NCI-H1930 (cell line): ENCODE measurements around the gene EEA1.

Experiments
- DNase-seq, 2 experiments: peaks; one replicate each; lab custom pipeline; 2025; lab: John Stamatoyannopoulos, UW

The EEA1 gene

GRCh38 chr12:92886131-92886530, 43.0 kb downstream of the EEA1 start:
- DNase-seq, result no peak

- DNase-seq, result no peak
Measured at GRCh38 chr12:92879698-92880322, 49.3 kb downstream of the EEA1 start.

- DNase-seq, result no peak
Measured at GRCh38 chr12:92877904-92878303, 51.2 kb downstream of the EEA1 start.

GRCh38 chr12:92876496-92876895, 52.6 kb downstream of the EEA1 start:
- DNase-seq, result no peak

GRCh38 chr12:92871116-92871515, 58.0 kb downstream of the EEA1 start:
- no peak for DNase-seq

GRCh38 chr12:92866418-92866817, 62.7 kb downstream of the EEA1 start:
- DNase-seq, result no peak

- no peak for DNase-seq
Measured at GRCh38 chr12:92863251-92863650, 65.8 kb downstream of the EEA1 start.

- DNase-seq, result no peak
Measured at GRCh38 chr12:92861381-92861780, 67.7 kb downstream of the EEA1 start.

GRCh38 chr12:92860521-92860920, 68.6 kb downstream of the EEA1 start:
- DNase-seq, result no peak

- DNase-seq, result peak; percentile 38 to 46
Measured at GRCh38 chr12:92859650-92860386, 69.3 kb downstream of the EEA1 start.

- DNase-seq, result no peak
Measured at GRCh38 chr12:92857818-92858217, 71.3 kb downstream of the EEA1 start.

GRCh38 chr12:92854344-92854743, 74.8 kb downstream of the EEA1 start:
- DNase-seq, result no peak

GRCh38 chr12:92848740-92849139, 80.4 kb downstream of the EEA1 start:
- no peak for DNase-seq

- DNase-seq, result no peak
Measured at GRCh38 chr12:92847368-92847767, 81.7 kb downstream of the EEA1 start.

GRCh38 chr12:92845329-92845728, 83.8 kb downstream of the EEA1 start:
- no peak for DNase-seq

- no peak for DNase-seq
Measured at GRCh38 chr12:92844151-92844763, 84.8 kb downstream of the EEA1 start.

- DNase-seq, result no peak
Measured at GRCh38 chr12:92829686-92830282, 99.3 kb downstream of the EEA1 start.

- no peak for DNase-seq
Measured at GRCh38 chr12:92828565-92828964, 100.5 kb downstream of the EEA1 start.

GRCh38 chr12:92827836-92828431, 101.2 kb downstream of the EEA1 start:
- no peak for DNase-seq

GRCh38 chr12:92821142-92821541, 108.0 kb downstream of the EEA1 start:
- no peak for DNase-seq

GRCh38 chr12:92814584-92814983, 114.5 kb downstream of the EEA1 start:
- DNase-seq, result no peak

GRCh38 chr12:92810370-92810769, 118.7 kb downstream of the EEA1 start:
- no peak for DNase-seq

GRCh38 chr12:92803903-92804302, 125.2 kb downstream of the EEA1 start:
- DNase-seq, result no peak
